Fibroblast of skin of left quadriceps (primary cell): ENCODE results near the gene AGXT.

ENCODE experiments used
- DNase-seq, 2 experiments: peaks; one replicate each; pipeline ENCODE4 v3.0.0-alpha.2; 2013; ENCODE audit warnings: low read depth in 2 of 2

The AGXT gene

GRCh38 chr2:240898108-240898730, 29.6 kb downstream of the AGXT start:
- no peak for DNase-seq

- no peak for DNase-seq
These were observed 30.3 kb downstream of the AGXT start for GRCh38 chr2:240898731-240899467.

GRCh38 chr2:240899468-240899865, 30.8 kb downstream of the AGXT start:
- DNase-seq: no peak

GRCh38 chr2:240900141-240900860, 31.7 kb downstream of the AGXT start:
- DNase-seq: no peak

GRCh38 chr2:240901986-240902614, 33.5 kb downstream of the AGXT start:
- no peak for DNase-seq

GRCh38 chr2:240902615-240903041, 34.0 kb downstream of the AGXT start:
- DNase-seq: no peak

GRCh38 chr2:240903191-240904060, 34.8 kb downstream of the AGXT start:
- DNase-seq: no peak

- no peak for DNase-seq
These were observed 35.9 kb downstream of the AGXT start for GRCh38 chr2:240904216-240905175.

GRCh38 chr2:240905176-240905781, 36.7 kb downstream of the AGXT start:
- DNase-seq: no peak

- DNase-seq: no peak
These were observed 37.7 kb downstream of the AGXT start, which contains the start of gene CROCC2 for GRCh38 chr2:240906141-240906910. Gene CROCC2 (plus strand): TSS chr2:240906336. CDS start chr2:240906514, 178 bp downstream.

- no peak for DNase-seq
These were observed 38.4 kb downstream of the AGXT start for GRCh38 chr2:240906911-240907590.

GRCh38 chr2:240909216-240909974, 40.8 kb downstream of the AGXT start:
- DNase-seq: no peak

GRCh38 chr2:240911641-240912265, 43.1 kb downstream of the AGXT start:
- no peak for DNase-seq

- DNase-seq: no peak
These were observed 44.5 kb downstream of the AGXT start for GRCh38 chr2:240912878-240913809.

GRCh38 chr2:240913810-240914644, 45.4 kb downstream of the AGXT start:
- DNase-seq: peak; percentile 20 to 31
